CD4-positive, alpha-beta T cell treated with Interferon gamma for 1 hour (primary cell): ENCODE measurements around the gene ARHGEF40.

ENCODE experiments used
- DNase-seq: peaks from one replicate; pipeline ENCODE4 v3.0.0-alpha.2; 2020

Gene ARHGEF40

GRCh38 chr14:21099596-21099985, 29.5 kb downstream of the ARHGEF40 start:
- no peak for DNase-seq

GRCh38 chr14:21100931-21101330, 30.8 kb downstream of the ARHGEF40 start, which contains the start of gene TMEM253:
Gene TMEM253, plus strand, starts transcription at chr14:21101066. Its CDS starts 278 bp downstream, at chr14:21101344.
- no peak for DNase-seq

GRCh38 chr14:21101802-21102413, 31.8 kb downstream of the ARHGEF40 start:
- DNase-seq, result no peak

GRCh38 chr14:21102521-21103410, 32.7 kb downstream of the ARHGEF40 start:
- no peak for DNase-seq

- DNase-seq, result no peak
Observed at GRCh38 chr14:21103411-21103709, 33.3 kb downstream of the ARHGEF40 start.

- DNase-seq, result peak; percentile 92
Observed at GRCh38 chr14:21103710-21104447, 33.8 kb downstream of the ARHGEF40 start.

GRCh38 chr14:21104448-21105060, 34.5 kb downstream of the ARHGEF40 start:
- DNase-seq, result peak; percentile 61

GRCh38 chr14:21105095-21105494, 35.0 kb downstream of the ARHGEF40 start:
- DNase-seq, result no peak

- no peak for DNase-seq
Observed at GRCh38 chr14:21106176-21106497, 36.0 kb downstream of the ARHGEF40 start.

- peak; percentile 76 for DNase-seq
Observed at GRCh38 chr14:21106498-21107282, 36.6 kb downstream of the ARHGEF40 start.

GRCh38 chr14:21107283-21107800, 37.2 kb downstream of the ARHGEF40 start:
- DNase-seq, result no peak

- DNase-seq, result no peak
Observed at GRCh38 chr14:21108791-21109190, 38.7 kb downstream of the ARHGEF40 start.

GRCh38 chr14:21109377-21110138, 39.5 kb downstream of the ARHGEF40 start:
- no peak for DNase-seq

- DNase-seq, result no peak
Observed at GRCh38 chr14:21112255-21112654, 42.2 kb downstream of the ARHGEF40 start.

GRCh38 chr14:21113369-21113768, 43.3 kb downstream of the ARHGEF40 start:
- DNase-seq, result no peak

GRCh38 chr14:21118933-21119332, 48.8 kb downstream of the ARHGEF40 start:
- DNase-seq, result no peak

- DNase-seq, result no peak
Observed at GRCh38 chr14:21120686-21121085, 50.6 kb downstream of the ARHGEF40 start.

- no peak for DNase-seq
Observed at GRCh38 chr14:21121122-21121521, 51.0 kb downstream of the ARHGEF40 start.

- DNase-seq, result no peak
Observed at GRCh38 chr14:21123429-21123828, 53.3 kb downstream of the ARHGEF40 start.

GRCh38 chr14:21133901-21134300, 63.8 kb downstream of the ARHGEF40 start:
- DNase-seq, result no peak

- no peak for DNase-seq
Observed at GRCh38 chr14:21136024-21136423, 65.9 kb downstream of the ARHGEF40 start.
